ENCODE measurements around the gene PIGQ. TPM values are rescaled to one million over a fixed set of nuclear protein-coding genes. Genes with fewer than 3 reads are reported as not detected.

The PIGQ gene
- total RNA-seq, 1 experiment from 2014 or later, result 58.0 TPM

DNA sequence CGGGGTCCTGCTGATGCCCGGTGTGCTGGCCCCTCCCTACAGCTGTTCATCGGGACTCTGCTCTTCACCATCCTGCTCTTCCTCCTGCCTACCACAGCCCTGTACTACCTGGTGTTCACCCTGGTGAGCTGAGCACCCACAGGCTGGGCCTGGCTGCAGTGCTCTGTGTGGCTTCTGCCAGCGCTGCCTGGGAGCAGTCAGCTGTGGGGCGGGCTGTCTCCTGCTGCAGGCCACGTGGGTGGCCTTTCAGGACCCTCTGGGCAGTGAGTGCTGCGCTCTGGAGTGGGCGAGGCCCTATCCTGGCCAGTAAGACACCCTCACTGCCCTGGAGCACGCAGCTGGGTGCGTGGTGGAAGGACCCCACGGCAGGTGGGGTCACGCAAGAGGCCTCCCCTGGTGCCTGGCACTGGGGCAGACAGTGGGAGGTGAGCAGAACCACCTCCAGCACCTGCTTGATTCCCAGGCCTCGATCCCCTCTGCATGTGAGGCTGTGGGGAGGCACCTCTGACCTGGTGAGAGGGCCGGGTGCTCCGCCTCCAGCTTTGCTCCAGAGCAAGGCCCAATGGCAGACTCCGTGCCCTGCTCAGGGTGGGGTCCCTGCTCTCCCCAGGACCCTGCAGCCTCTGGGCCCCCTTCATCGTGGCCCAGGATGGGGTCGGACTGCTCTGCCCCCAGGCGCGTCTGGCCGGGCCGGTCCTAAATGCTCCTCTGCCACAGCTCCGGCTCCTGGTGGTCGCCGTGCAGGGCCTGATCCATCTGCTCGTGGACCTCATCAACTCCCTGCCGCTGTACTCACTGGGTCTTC, 10.6 kb downstream of the PIGQ start:
- H4K8ac ChIP-seq (replicated peaks; ENCODE audit: insufficient read length, low read depth, low read length), result no peak overlapping the region
- TF ChIP-seq, protein P1, sequence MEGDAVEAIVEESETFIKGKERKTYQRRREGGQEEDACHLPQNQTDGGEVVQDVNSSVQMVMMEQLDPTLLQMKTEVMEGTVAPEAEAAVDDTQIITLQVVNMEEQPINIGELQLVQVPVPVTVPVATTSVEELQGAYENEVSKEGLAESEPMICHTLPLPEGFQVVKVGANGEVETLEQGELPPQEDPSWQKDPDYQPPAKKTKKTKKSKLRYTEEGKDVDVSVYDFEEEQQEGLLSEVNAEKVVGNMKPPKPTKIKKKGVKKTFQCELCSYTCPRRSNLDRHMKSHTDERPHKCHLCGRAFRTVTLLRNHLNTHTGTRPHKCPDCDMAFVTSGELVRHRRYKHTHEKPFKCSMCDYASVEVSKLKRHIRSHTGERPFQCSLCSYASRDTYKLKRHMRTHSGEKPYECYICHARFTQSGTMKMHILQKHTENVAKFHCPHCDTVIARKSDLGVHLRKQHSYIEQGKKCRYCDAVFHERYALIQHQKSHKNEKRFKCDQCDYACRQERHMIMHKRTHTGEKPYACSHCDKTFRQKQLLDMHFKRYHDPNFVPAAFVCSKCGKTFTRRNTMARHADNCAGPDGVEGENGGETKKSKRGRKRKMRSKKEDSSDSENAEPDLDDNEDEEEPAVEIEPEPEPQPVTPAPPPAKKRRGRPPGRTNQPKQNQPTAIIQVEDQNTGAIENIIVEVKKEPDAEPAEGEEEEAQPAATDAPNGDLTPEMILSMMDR (conservative IDR thresholded peaks at IDR 0.05), result no peak
- H3K23me2 ChIP-seq (ENCODE audit: insufficient read length, low read depth, low read length, poor library complexity, severe bottlenecking), result no peaks in the 10 kb centered on the region
- no peak overlapping the region for H3T11ph ChIP-seq (ENCODE audit: low read length)
- Mint-ChIP-seq H3K36me3 (ENCODE audit: insufficient read depth in 1 of 3, low read depth in 3 of 3) (peaks cover 0 to 4% (median 2%) of the 10 kb centered on the region in 3 experiments; a peak in 2 of 7 replicates), H3K9me3 (no peaks in the 10 kb centered on the region), H3K4me3 (no peak overlapping the region), H3K27ac (no peak overlapping the region), H3K27me3 (ENCODE audit: low read depth) (peaks cover 4% of the 10 kb centered on the region), H3K4me1 (peaks cover 3 to 13% of the 10 kb centered on the region in 2 experiments)
- no peak overlapping the region for H2BK12ac ChIP-seq (ENCODE audit: insufficient read length, low read depth, low read length)
- no peak overlapping the region for H4K91ac ChIP-seq (ENCODE audit: insufficient read length, low read depth, low read length)
- no peak overlapping the region for H3K27ac ChIP-seq (ENCODE audit: insufficient read length, low read depth, low read length)
- no peak overlapping the region for H4K5ac ChIP-seq (ENCODE audit: insufficient read length, low read depth, low read length)
- H3K4me1 ChIP-seq (ENCODE audit: insufficient read depth, low read length), result no peaks in the 10 kb centered on the region; the same call in 1 of the 2 replicates
- H3K4me2 ChIP-seq (ENCODE audit: insufficient read depth, insufficient read length, low read length), result no peak overlapping the region
- no CpG with 5 or more reads among the region's 27 CpGs for whole genome bisulfite sequencing (ENCODE audit: extremely low coverage, insufficient read length, low lambda C conversion rate)
- no peaks in the 10 kb centered on the region for H3K79me2 ChIP-seq (ENCODE audit: insufficient read depth, low read length)
- no peak overlapping the region for H3K4ac ChIP-seq (ENCODE audit: low read depth, low read length)
- no peak for DNase-seq
- no peaks in the 10 kb centered on the region for H3K9me3 ChIP-seq (ENCODE audit: control insufficient read depth, low read depth, low read length)
- H2BK15ac ChIP-seq (ENCODE audit: low read depth, low read length), result no peak overlapping the region
- H3K14ac ChIP-seq (ENCODE audit: insufficient read depth, low read length), result no peak overlapping the region
- H3K18ac ChIP-seq (ENCODE audit: insufficient read length, low read depth, low read length), result no peak overlapping the region
- H3K23ac ChIP-seq (ENCODE audit: insufficient read length, low read depth, low read length), result no peak overlapping the region
- H3K79me1 ChIP-seq (ENCODE audit: insufficient read depth, low read depth, low read length, poor library complexity, severe bottlenecking), result no peaks in the 10 kb centered on the region
- no peak overlapping the region for H3K9ac ChIP-seq (ENCODE audit: extremely low read depth, insufficient read length, low read length)
- no peak overlapping the region for H2BK20ac ChIP-seq (ENCODE audit: low read depth, low read length, poor library complexity, severe bottlenecking)
- no peak overlapping the region for H2BK5ac ChIP-seq (ENCODE audit: insufficient read length, low read length)
- H3K56ac ChIP-seq (ENCODE audit: insufficient read length, low read depth, low read length), result no peak overlapping the region
- H2AFZ ChIP-seq (ENCODE audit: low read length), result no peak overlapping the region
- no peak overlapping the region for H2BK120ac ChIP-seq (ENCODE audit: low read depth, low read length, poor library complexity, severe bottlenecking)
- H2AK5ac ChIP-seq (ENCODE audit: insufficient read length, low read length), result no peak overlapping the region
- H3K27me3 ChIP-seq (ENCODE audit: insufficient read depth, low read length), result no peaks in the 10 kb centered on the region
- no peaks in the 10 kb centered on the region for H4K20me1 ChIP-seq (ENCODE audit: control insufficient read depth, insufficient read depth, insufficient read length)
